GM04504 (cell line): Measurements from ENCODE around the gene CDC45.
A peak's percentile ranks its signal among the peaks of the same experiment; 100 is the strongest.

Source experiments
- DNase-seq: peaks from one replicate; pipeline ENCODE4 v3.0.0-alpha.2; 2012; ENCODE audit warnings: low read depth

Gene CDC45

DNA sequence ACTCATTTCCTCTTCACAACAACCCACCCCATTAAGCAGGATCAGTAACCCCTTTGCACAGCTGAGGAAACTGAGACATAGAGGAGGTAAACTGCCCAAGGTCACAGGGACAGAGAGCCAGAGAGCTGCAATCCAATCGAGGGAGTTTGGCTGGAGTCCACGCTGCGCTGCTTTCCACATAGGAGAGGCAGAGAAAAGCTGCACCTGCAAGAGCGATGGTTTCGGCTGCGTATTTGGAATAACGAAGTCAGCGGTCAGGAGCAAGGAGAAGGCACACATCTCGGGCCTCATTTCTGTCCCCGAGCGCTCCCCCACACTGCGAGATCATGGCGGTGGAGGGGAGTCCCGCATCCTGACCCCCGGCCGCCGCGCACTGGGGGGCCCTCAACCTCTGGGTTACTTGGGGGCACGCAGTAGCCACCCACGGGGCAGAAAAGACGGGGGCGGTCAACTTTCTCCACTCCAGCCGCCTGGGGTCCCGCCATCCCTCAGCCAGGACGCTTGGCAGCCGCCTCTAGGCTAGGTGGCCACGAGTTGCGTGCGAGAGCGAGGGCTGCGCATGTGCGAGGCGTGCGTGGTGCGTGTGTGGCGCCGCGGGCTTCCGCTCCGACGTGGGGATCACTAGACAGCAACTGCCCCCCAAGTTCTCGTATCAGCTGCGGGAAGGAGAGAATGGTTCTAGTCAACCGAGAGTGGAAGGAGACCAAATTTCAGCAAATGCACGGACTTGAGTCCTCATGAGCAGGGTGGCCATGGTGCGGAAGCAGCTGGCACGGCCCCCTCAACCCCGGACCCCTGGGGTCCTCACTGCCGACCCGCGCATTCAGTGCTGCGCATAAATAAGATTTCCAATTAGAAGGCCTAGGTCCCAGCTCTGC, 86.8 kb downstream of the CDC45 start:
- DNase-seq: no peak

DNA sequence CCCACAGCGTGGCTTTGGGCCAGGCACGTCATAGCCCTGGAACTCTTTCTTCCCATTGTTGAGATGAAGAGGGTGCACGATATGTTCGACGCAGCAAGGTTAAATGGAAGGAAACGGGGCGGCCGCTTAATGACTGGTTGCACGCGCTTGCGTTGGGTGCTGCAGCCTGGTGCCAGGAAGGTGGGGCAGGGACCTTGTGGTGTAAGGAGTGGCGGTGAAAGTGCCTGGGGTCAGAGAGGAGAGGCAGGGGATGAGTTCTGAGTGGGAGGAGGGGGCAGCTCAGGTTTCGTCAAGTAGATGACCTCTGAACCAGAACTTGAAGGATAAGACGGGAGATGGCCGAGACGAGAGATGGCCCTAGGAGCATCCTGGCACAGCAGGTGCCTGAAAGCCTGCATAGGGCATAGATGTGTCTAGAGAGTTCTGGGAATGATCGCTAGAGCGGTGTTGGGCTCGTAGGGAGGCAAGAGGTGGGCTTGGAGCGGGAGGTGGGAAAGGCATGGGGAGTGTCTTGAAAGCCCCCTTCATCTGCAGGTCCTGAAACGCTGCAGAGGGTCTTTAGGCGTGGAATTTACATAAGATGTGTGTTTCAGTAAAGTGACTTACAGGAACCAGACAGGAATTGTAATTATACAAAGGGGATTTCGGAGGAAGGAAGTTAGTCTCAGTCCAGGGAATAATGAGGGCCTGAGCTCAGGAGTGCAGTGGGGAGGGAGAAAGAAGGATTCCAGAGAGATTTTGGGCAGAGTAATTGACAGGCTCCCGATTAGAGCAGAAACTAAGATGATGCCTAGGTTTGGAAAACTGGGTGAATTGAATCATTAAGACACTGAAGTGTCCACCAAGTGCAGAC, 87.7 kb downstream of the CDC45 start:
- no peak for DNase-seq

DNA sequence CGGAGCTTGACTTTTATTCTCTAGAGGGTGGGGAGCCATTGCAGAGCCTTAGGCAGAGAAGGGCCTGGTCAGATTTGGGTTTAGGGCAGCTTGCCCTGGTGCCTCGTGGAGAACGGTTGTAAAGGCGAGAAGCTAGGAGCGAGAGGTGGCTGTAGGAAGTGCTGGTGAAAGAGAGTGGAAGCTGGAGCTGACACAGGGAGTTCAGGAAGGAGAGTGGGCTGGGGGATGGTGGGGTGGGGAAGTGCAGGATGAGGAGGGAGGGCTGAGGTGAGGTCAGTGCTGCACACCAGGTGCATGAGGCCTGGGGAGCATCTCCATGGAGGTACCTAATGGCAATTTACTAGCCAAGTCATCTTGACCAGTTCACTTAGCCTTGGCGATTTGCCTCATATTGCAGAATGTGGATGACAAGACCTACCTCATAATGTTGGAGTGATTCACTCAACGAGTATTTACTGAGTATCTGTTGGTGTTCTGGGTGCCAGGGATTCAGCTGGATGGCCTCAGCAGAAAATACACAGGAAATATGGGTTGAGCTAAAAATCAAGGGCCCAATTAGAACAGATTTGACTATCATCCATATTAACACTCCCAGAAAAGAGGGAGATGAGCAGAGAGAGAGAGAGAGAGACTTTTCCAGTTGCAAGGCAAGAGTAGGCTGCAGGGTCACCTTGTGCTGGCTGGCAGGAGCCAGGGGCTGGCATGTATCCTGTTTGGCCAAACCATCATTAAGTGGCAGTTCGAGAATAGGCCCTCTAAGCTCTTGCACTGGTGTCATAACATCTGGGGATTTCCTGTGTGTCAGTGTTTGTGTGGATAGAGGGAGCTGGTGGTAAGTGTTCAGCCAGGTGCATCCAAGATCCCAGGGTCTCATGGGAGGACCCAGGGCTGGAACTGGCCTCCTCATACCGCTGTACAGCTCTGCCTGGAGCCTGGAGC, 88.9 kb downstream of the CDC45 start:
- peak; percentile 93 for DNase-seq

DNA sequence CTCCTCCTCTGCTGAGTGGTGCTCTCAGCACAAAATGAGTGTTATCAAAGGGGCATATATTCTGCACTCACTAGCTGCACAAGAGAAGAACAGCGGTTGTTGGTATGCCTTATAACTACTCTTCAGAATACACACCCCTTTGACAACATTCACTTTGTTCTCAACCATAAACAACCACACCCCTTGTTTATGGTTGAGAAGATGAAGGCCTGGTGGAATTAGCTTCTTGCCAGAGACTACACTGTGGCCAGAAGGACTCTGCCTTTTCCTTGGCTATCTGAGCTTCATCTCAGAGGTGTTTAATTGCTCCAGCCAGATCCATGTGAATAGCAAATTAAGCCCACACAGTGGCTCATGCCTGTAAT, 89.5 kb downstream of the CDC45 start:
- DNase-seq: no peak

DNA sequence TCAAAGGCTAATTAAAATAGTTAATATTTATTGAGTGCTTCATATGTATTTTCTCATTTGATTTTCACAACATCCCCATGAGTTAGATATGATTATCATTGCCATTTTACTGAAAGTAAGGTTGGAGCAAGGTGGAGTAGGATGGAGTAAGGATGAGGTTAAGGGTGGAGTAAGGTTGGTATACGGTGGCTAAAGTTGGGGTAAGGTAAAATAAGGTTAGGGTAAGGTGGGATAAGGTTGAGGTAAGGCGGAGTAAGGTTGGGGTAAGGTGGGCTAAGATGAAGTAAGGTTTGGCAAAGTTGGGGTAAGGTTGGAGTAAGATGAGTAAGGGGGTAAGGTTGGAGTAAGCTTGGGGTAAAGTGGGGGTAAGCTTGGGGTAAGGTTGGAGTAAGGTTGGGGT, 90.3 kb downstream of the CDC45 start:
- no peak for DNase-seq
